Naive thymus-derived CD4-positive, alpha-beta T cell (primary cell): Measurements from ENCODE around the gene ADGRL1. TPM values are rescaled to one million over a fixed set of nuclear protein-coding genes. Genes with fewer than 3 reads are reported as not detected.

Source experiments
- ATAC-seq: fragments of 150-1000 bp; cut with Tn5 transposase; 2 replicates; pipeline ENCODE4 v1.10.0; 2021; ENCODE audit warnings: mild to moderate bottlenecking, moderate library complexity
- CTCF ChIA-PET: fragments of 350-600 bp; sonication (Branson Sonifier 250); formaldehyde crosslinking; loops from one replicate; lab custom pipeline; 2021; ENCODE audit warnings: antibody characterized with exemption; lab: Charles Lee
- POLR2A ChIA-PET: fragments of 350-600 bp; sonication (Branson Sonifier 250); formaldehyde crosslinking; loops from one replicate; lab custom pipeline; 2021; ENCODE audit warnings: antibody characterized with exemption, inconsistent platforms; lab: Charles Lee
- DNase-seq, 9 donors: peaks; one replicate each; pipeline versions ENCODE4 v3.0.0 to v3.0.0-alpha.2; 2020 to 2022; ENCODE audit warnings: mixed read lengths in 1 of 9
- H3K27ac ChIP-seq: one replicate; pipeline ENCODE4 v1.7.0; 2013; ENCODE audit warnings: mild to moderate bottlenecking, low read depth, low read length, moderate library complexity
- H3K27me3 ChIP-seq, 2 donors: one replicate each; pipeline ENCODE4 v1.7.0; 2013; ENCODE audit warnings: low read length in 2 of 2, mild to moderate bottlenecking in 2 of 2, moderate library complexity in 2 of 2; ENCODE audit not compliant: control insufficient read depth in 2 of 2, insufficient read depth in 2 of 2
- H3K36me3 ChIP-seq, 3 experiments: 1 replicate in 2 of 3; 2 replicates in 1 of 3; pipeline ENCODE4 v1.7.0; 2013; ENCODE audit warnings: low read length in 3 of 3, mild to moderate bottlenecking in 3 of 3, moderate library complexity in 1 of 3; ENCODE audit not compliant: insufficient read depth in 3 of 3, control insufficient read depth in 2 of 3
- H3K4me1 ChIP-seq, 2 donors: one replicate each; pipeline ENCODE4 v1.7.0; 2013; ENCODE audit warnings: low read length in 2 of 2, mild to moderate bottlenecking in 2 of 2, moderate library complexity in 1 of 2; ENCODE audit not compliant: control insufficient read depth in 2 of 2, insufficient read depth in 2 of 2
- H3K4me3 ChIP-seq: 2 replicates; pipeline ENCODE4 v1.7.0; 2013; ENCODE audit warnings: mild to moderate bottlenecking, low read length
- H3K9me3 ChIP-seq, 3 experiments: 1 replicate in 2 of 3; 2 replicates in 1 of 3; pipeline ENCODE4 v1.7.0; 2013; ENCODE audit warnings: low read length in 3 of 3; ENCODE audit not compliant: control insufficient read depth in 2 of 3
- H3K27ac Mint-ChIP-seq, 9 donors: one replicate each; pipeline ENCODE4 v1.8.0; 2020 to 2022; ENCODE audit warnings: mixed read lengths in 9 of 9, mild to moderate bottlenecking in 8 of 9, moderate library complexity in 5 of 9, inconsistent platforms in 2 of 9
- H3K27me3 Mint-ChIP-seq, 5 donors: one replicate each; pipeline ENCODE4 v1.8.0; 2021 to 2022; ENCODE audit warnings: mixed read lengths in 5 of 5, mild to moderate bottlenecking in 1 of 5
- H3K36me3 Mint-ChIP-seq, 5 donors: one replicate each; pipeline ENCODE4 v1.8.0; 2020 to 2022; ENCODE audit warnings: mixed read lengths in 5 of 5, mild to moderate bottlenecking in 3 of 5, inconsistent platforms in 1 of 5
- H3K4me1 Mint-ChIP-seq, 7 donors: one replicate each; pipeline ENCODE4 v1.8.0; 2020 to 2022; ENCODE audit warnings: mixed read lengths in 7 of 7, mild to moderate bottlenecking in 3 of 7, inconsistent platforms in 1 of 7
- H3K4me3 Mint-ChIP-seq, 10 donors: one replicate each; pipeline ENCODE4 v1.8.0; 2020 to 2022; ENCODE audit warnings: mild to moderate bottlenecking in 10 of 10, mixed read lengths in 10 of 10, moderate library complexity in 6 of 10, inconsistent platforms in 2 of 10
- H3K9me3 Mint-ChIP-seq, 11 donors: one replicate each; pipeline ENCODE4 v1.8.0; 2020 to 2022; ENCODE audit warnings: mixed read lengths in 11 of 11, mild to moderate bottlenecking in 4 of 11, inconsistent platforms in 1 of 11, moderate library complexity in 1 of 11
- intact Hi-C, 2 donors: fragments of 100-400 bp; cut with micrococcal nuclease; formaldehyde crosslinking; loops; one replicate each; pipeline ENCODE4 v1.15.1; 2023
- polyA plus RNA-seq, 2 donors: library from polyadenylated mRNA; unstranded; fragments of 300-500 nt; fragmentation: Illumina TruSeq; gene quantifications; one replicate each; pipeline ENCODE4 v1.2.3, GENCODE V29; 2021
- total RNA-seq, 6 experiments: library from RNA in 5 of 6; stranded (reverse) in 5 of 6; gene quantifications; 1 replicate in 5 of 6; 2 replicates in 1 of 6; pipeline ENCODE4 v1.2.3 and lab custom pipeline; 2021 to 2026

ADGRL1 gene
- total and polyA plus RNA-seq, 7 experiments from 2014 or later: 0.72 to 39.4 (median 31.1) TPM

- Mint-ChIP-seq H3K9me3 (no peaks in the 10 kb centered on the region), H3K27me3 (no peaks in the 10 kb centered on the region), H3K36me3 (peaks cover 0 to 3% (median 0%) of the 10 kb centered on the region in 5 donors), H3K4me1 (peaks cover 12 to 57% (median 53%) of the 10 kb centered on the region in 7 donors), H3K27ac (peak overlapping the region in 7 of 9 donors; percentile 17 to 76 (median 47)), H3K4me3 (peak overlapping the region in 1 of 10 donors; percentile 41)
- H3K36me3 ChIP-seq: peaks cover 0 to 11% (median 0%) of the 10 kb centered on the region in 3 experiments
- H3K4me1 ChIP-seq: peaks cover 3 to 47% of the 10 kb centered on the region in 2 donors
- no peaks in the 10 kb centered on the region for H3K27me3 ChIP-seq
- ChIA-PET POLR2A (no interaction called here), CTCF (no interaction called here)
- ATAC-seq: no peak
- H3K4me3 ChIP-seq: no peak overlapping the region
- intact Hi-C loops: no loop called here
- H3K27ac ChIP-seq: no peak overlapping the region
- DNase-seq: no peak
- H3K9me3 ChIP-seq: no peaks in the 10 kb centered on the region
These were observed 94.5 kb downstream of the ADGRL1 start for GRCh38 chr19:14111486-14111885.

GRCh38 chr19:14110650-14111049, 95.3 kb downstream of the ADGRL1 start:
- H3K27ac ChIP-seq: no peak overlapping the region
- H3K4me3 ChIP-seq: no peak overlapping the region
- peaks cover 0 to 3% (median 0%) of the 10 kb centered on the region in 5 donors for H3K36me3 Mint-ChIP-seq
- no peaks in the 10 kb centered on the region for H3K9me3 Mint-ChIP-seq
- H3K4me3 Mint-ChIP-seq: no peak overlapping the region
- intact Hi-C loops: no loop called here
- DNase-seq: no peak
- H3K4me1 ChIP-seq: peaks cover 0 to 38% of the 10 kb centered on the region in 2 donors
- H3K27me3 ChIP-seq: no peaks in the 10 kb centered on the region
- CTCF ChIA-PET: interaction anchor here (0.7 kb wide), 1 partner anchor 8 kb away, joined by 4 read pairs; no protein-coding TSS in a partner anchor
- peaks cover 0 to 19% (median 0%) of the 10 kb centered on the region in 3 experiments for H3K36me3 ChIP-seq
- H3K27me3 Mint-ChIP-seq: no peaks in the 10 kb centered on the region
- no peak for ATAC-seq
- peak overlapping the region in 8 of 9 donors; percentile 9 to 63 (median 33) for H3K27ac Mint-ChIP-seq
- peaks cover 5 to 49% (median 44%) of the 10 kb centered on the region in 7 donors for H3K4me1 Mint-ChIP-seq
- H3K9me3 ChIP-seq: no peaks in the 10 kb centered on the region
- POLR2A ChIA-PET: interaction anchor here (0.5 to 0.9 kb wide), 4 partner anchors 14 to 1394 kb away, joined by 3 to 4 read pairs (median 3); no protein-coding TSS in a partner anchor

DNA sequence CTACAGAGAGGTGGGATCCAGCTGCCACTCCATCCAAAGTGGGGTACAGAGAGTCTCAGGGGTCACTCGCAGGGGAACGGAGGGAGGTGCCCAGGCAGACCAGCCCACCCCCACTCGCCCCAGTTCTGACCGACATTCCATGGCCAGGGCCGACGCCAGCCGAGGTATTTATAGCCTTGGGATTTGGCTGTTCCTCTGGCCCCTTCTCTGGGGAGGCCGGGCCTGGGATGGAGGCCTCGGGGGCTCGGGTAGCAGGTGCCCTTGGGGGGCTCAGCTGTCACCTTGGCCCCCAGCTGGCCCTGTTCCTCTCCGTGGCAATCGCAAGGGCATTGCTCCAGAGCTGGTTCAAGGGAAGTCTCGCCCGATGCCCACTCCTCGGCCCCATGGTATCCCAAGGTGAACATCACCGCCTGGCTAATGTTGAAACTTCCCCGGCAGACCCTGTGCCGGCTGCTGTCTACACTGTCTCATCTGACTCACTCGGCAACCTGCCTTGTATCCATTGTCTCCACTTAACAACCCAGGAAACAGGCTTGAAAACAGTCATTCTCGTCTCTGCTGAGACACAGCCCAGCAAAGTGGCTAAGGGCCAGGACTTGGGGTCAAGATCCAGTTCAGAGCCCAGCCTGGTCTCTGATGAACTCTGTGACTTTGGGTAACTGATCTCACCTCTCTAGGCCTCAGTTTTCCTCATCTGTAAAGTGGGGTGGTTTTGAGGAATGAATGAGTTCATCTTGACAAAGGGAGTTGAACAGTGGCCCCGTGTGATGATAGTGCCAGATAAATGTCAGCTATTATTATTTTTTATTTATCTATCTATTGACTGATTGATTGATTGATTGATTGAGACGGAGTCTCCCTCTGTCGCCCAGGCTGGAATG, 98.1 kb downstream of the ADGRL1 start:
- CTCF ChIA-PET: interaction anchor here (0.5 to 1.6 kb wide), 3 partner anchors 12 to 30 kb away, joined by 3 to 7 read pairs (median 3); partner anchors contain the start of gene ASF1B
- DNase-seq (no peak), ATAC-seq (no peak)
- Mint-ChIP-seq H3K36me3 (peaks cover 0 to 7% (median 0%) of the 10 kb centered on the region in 5 donors), H3K9me3 (no peaks in the 10 kb centered on the region), H3K4me1 (peaks cover 5 to 23% (median 19%) of the 10 kb centered on the region in 7 donors), H3K4me3 (no peak overlapping the region), H3K27me3 (no peaks in the 10 kb centered on the region), H3K27ac (peak overlapping the region in 1 of 9 donors; percentile 43)
- intact Hi-C loops: no loop called here
- Histone ChIP-seq H3K27me3 (no peaks in the 10 kb centered on the region), H3K9me3 (no peaks in the 10 kb centered on the region), H3K27ac (no peak overlapping the region), H3K4me3 (no peak overlapping the region), H3K4me1 (peaks cover 0 to 14% of the 10 kb centered on the region in 2 donors), H3K36me3 (peaks cover 0 to 35% (median 0%) of the 10 kb centered on the region in 3 experiments)
- POLR2A ChIA-PET: no interaction called here

GRCh38 chr19:14106840-14107239, 99.1 kb downstream of the ADGRL1 start:
- peaks cover 0 to 5% of the 10 kb centered on the region in 2 donors for H3K4me1 ChIP-seq
- intact Hi-C loops: no loop called here
- H3K27me3 ChIP-seq: no peaks in the 10 kb centered on the region
- no peak overlapping the region for H3K27ac Mint-ChIP-seq
- H3K36me3 ChIP-seq: peaks cover 0 to 44% (median 6%) of the 10 kb centered on the region in 3 experiments
- peaks cover 0 to 15% (median 9%) of the 10 kb centered on the region in 7 donors for H3K4me1 Mint-ChIP-seq
- no peak for DNase-seq
- CTCF ChIA-PET: no interaction called here
- POLR2A ChIA-PET: no interaction called here
- no peaks in the 10 kb centered on the region for H3K27me3 Mint-ChIP-seq
- no peak overlapping the region for H3K4me3 Mint-ChIP-seq
- no peaks in the 10 kb centered on the region for H3K9me3 ChIP-seq
- ATAC-seq: no peak
- H3K4me3 ChIP-seq: no peak overlapping the region
- peaks cover 0 to 7% (median 0%) of the 10 kb centered on the region in 5 donors for H3K36me3 Mint-ChIP-seq
- no peak overlapping the region for H3K27ac ChIP-seq
- no peaks in the 10 kb centered on the region for H3K9me3 Mint-ChIP-seq

DNA sequence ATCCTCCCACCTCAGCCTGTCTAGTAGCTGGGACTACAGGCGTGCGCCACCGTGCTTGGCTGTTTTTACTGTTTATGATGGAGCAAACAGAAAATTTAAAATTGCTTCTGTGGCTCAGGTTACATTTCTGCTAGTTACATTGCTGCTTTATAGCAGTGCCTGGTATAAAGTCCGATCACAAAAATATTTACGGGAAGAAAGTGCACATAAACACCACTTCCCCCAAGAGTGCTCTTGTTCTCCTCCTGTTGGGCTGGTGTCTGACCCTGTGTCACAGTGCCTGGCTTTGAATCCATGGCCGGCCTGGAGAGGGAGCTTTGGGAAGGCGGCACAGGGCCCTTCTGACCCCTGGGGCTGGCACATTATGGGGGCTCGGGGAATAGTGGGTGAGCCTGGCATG, 100.3 kb downstream of the ADGRL1 start:
- Mint-ChIP-seq H3K4me1 (peaks cover 0 to 3% (median 3%) of the 10 kb centered on the region in 7 donors), H3K36me3 (peaks cover 0 to 10% (median 0%) of the 10 kb centered on the region in 5 donors), H3K27me3 (no peaks in the 10 kb centered on the region), H3K4me3 (no peak overlapping the region), H3K9me3 (no peaks in the 10 kb centered on the region), H3K27ac (no peak overlapping the region)
- H3K9me3 ChIP-seq: no peaks in the 10 kb centered on the region
- CTCF ChIA-PET: interaction anchor here (1.6 kb wide), 1 partner anchor 8 kb away, joined by 6 read pairs; no protein-coding TSS in a partner anchor
- H3K27ac ChIP-seq: no peak overlapping the region
- no peaks in the 10 kb centered on the region for H3K27me3 ChIP-seq
- no peaks in the 10 kb centered on the region for H3K4me1 ChIP-seq
- DNase-seq: no peak
- H3K36me3 ChIP-seq: peaks cover 0 to 51% (median 12%) of the 10 kb centered on the region in 3 experiments
- no peak for ATAC-seq
- POLR2A ChIA-PET: interaction anchor here (0.6 kb wide), 1 partner anchor 405 kb away, joined by 3 read pairs; no protein-coding TSS in a partner anchor
- intact Hi-C loops: no loop called here
- H3K4me3 ChIP-seq: no peak overlapping the region

- no peak overlapping the region for H3K27ac ChIP-seq
- H3K27me3 Mint-ChIP-seq: no peaks in the 10 kb centered on the region
- H3K9me3 ChIP-seq: no peaks in the 10 kb centered on the region
- intact Hi-C loops: no loop called here
- H3K4me3 Mint-ChIP-seq: no peak overlapping the region
- no peaks in the 10 kb centered on the region for H3K4me1 ChIP-seq
- H3K9me3 Mint-ChIP-seq: no peaks in the 10 kb centered on the region
- DNase-seq (no peak), ATAC-seq (no peak)
- H3K4me3 ChIP-seq: no peak overlapping the region
- peaks cover 0 to 11% (median 0%) of the 10 kb centered on the region in 5 donors for H3K36me3 Mint-ChIP-seq
- CTCF ChIA-PET: interaction anchor here (0.7 kb wide), 1 partner anchor 253 kb away, joined by 3 read pairs; no protein-coding TSS in a partner anchor
- peaks cover 0 to 55% (median 13%) of the 10 kb centered on the region in 3 experiments for H3K36me3 ChIP-seq
- POLR2A ChIA-PET: interaction anchor here (0.7 kb wide), 1 partner anchor 263 kb away, joined by 3 read pairs; no protein-coding TSS in a partner anchor
- no peaks in the 10 kb centered on the region for H3K27me3 ChIP-seq
- H3K4me1 Mint-ChIP-seq: no peaks in the 10 kb centered on the region
- no peak overlapping the region for H3K27ac Mint-ChIP-seq
These were observed 102.7 kb downstream of the ADGRL1 start for GRCh38 chr19:14103310-14103709.
